ENCODE measurements around the gene ATP9B.

ATP9B gene

DNA sequence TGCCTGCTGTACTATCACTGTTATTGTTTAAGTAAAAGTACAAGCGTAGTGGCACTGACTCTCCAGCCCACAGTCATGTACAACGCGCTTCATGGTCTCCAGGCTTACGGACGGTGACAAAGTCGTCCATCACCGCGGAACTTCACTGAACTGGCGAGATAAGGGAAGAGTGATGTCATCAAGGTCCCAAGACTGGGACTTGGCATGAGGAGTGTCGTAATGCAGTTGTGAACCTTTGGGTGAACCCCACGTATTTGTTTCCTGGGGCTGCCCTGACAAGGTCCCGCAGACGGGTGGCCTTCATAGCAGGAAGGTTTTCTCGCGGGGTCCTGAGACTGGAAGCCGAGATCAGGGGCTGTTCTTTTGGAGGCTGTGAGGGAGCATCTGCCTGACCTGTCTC is 343.8 kb downstream of the ATP9B start:
- DNase-seq (ENCODE audit: low read depth), result no peak

DNA sequence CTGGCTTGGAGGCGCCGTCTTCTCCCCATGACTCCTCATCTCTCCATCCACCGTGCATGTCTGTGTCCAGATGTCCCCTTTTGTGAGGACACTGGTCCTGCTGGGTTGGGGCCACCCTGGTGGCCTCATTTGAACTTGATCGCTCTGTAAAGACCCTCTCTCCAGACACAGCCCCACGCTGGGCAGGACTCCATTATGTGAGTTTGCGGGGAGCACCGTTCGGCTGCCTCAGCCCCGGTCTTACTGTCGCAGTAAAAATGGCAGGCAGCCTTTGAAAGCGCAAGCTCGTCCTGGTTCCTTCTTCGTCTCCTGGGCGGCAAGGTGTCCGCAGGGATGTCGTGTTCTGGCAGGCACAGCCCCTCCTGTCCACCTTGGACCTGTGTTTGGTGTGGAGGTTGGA is 344.2 kb downstream of the ATP9B start:
- no peak for DNase-seq (ENCODE audit: low read depth)

DNA sequence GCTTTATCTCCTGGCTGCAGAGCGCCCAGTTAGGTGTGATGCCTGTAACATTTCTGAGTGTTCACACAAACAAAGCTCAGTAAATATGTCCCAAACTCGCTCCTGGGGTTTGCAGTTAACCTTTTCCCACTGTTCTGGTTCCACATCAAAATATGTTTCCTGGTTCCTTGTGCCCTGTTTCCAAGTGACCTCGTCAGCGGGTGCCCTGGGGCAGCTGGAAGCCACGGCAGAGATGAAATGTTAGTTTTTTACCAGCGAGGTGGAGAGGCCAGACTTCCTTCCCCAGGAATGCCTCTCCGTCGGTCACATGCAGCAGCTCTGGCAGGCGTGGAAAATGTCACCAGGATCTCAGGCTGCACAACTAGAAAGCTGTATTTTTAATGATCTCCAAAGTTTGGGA is 344.7 kb downstream of the ATP9B start:
- no peak for DNase-seq (ENCODE audit: low read depth)

DNA sequence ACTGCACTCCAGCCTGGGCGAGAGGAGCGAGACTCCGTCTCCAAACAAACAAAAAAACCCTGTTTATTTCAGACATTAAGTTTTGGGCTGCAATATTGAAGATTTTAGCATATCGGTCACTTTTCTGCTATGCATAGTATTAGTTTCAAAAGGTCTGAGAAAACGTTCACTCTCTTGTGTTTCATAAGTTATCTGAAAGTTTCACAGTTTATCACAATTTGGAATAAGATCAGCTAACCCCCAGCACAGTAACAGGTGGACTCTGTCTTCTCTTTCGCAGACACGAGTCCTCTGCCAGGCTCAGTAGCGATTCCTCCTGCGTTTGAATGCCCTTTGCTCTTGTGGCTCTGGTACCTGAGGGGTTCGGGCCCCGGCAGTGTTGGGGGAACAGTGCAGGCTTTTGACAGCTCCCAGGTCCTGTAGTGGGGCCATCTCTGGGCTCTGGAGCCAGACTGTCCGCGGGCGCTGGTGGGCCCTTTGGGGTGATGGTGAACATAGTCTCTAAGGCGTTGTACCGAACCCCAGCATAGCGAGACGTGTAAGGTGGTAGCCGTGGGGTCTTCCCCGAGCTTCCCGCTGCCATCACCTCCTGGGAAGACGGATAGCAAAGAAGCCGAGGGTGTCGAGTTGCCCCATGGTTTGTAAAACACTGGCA is 347.0 kb downstream of the ATP9B start:
- DNase-seq (ENCODE audit: low read depth), result no peak

DNA sequence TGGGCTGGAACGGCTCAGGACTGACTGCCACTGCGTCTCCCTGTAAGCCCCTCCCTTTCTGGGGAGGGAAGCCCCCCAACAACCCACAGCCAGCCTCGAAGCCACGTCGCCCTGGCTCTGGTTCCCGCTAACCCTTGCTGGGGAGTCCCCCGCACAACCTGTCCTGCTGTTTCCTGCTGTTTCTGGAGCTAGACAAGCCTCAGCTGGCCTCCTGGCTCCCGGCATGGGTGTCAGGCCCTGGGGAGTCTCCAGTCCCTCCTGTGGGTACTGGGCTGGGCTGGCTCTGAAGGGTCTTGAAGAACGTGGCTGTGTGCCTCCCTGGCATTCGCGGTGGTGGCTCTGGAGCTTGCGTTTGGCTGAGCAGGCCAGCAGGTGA is 347.5 kb downstream of the ATP9B start:
- no peak for DNase-seq (ENCODE audit: low read depth)

DNA sequence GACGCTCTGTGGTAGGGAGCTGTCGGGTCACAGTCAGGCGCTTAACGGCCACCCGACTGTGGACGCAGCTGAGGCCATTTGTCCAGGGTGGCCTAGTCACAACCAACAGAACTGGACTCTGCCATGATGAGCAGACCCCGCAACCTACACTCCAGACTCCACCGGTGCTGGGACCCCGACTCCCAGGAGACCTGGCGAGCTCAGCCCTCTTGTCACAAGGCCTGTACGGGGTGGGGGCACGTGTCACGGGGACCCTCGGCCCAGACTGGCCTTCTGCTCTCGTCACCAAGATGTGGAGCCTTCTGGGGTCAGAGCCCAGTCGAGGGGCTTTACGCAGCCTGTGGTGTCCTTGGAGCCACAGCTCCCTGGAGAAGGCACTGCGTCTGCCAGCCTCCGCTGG is 349.0 kb downstream of the ATP9B start:
- no peak for DNase-seq (ENCODE audit: low read depth)

DNA sequence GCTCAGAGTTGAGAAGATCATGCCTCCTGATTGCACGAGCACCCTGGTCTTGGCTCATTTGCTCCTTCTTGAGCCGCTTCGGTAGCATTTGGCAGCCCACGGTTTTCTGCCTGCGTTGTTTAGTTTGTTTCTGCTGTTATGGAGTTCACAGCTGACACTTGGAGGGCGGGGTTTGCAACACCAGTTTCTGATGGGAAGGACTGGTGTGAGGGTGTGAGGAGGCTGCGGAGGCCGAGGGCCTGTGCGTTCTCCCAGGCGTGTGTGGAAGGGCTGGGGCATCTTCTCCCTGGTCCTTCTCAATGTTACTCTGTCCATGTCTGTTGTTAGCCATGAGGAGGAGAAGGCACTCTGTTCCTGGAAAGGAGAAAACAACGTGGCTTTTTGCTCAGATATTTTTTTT is 349.4 kb downstream of the ATP9B start:
- DNase-seq (ENCODE audit: low read depth), result no peak

DNA sequence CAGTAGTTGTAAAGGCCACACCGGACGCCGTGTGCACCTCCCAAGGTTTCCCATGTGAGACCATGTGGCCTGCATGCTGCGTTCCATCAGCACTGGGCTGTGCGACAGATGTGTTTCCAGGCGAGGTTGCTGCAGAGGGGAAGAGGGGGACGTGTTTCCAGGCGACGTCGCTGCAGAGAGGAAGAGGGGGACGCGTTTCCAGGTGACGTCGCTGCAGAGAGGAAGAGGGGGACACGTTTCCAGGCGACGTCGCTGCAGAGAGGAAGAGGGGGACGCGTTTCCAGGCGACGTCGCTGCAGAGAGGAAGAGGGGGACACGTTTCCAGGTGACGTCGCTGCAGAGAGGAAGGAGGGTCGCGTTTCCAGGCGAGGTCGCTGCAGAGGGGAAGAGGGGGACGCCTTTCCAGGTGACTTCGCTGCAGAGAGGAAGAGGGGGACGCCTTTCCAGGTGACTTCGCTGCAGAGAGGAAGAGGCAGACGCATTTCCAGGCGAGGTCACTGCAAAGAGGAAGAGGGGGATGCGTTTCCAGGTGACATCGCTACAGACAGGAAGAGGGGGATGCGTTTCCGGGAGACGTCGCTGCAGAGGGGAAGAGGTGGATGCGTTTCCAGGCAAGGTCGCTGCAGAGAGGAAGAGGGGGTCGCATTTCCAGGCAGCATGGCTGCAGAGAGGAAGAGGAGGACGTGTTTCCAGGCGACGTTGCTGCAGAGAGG is 351.0 kb downstream of the ATP9B start:
- no peak for DNase-seq (ENCODE audit: low read depth)

DNA sequence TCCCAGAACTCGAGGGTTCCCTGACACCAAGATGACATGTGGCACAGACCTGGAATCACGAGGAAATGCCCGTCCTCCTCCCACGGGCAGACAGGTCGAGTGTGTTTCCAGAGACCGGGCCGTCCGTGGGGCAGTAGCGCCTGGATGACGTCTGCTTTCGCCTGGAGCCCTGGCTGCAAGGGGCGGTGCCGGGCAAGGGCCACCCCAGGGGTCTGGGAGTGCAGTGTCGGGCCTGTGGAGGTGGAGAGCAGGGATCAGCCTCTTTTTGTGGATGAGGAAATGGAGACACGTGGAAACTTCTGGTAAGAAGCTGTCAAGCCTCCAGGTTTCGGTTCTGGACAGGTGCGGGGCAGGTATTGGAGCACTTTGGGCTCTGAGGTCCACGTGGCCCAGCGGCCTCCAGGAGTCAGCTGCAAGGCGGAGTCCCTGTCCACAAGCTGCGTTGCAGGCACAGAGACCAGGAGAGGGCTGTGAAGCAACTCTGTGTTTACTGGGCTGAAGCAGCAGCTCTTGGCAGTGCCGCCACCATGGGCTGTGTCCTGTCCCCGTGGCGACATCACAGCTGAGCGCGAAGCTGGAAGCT is 352.2 kb downstream of the ATP9B start:
- DNase-seq (ENCODE audit: low read depth), result no peak

DNA sequence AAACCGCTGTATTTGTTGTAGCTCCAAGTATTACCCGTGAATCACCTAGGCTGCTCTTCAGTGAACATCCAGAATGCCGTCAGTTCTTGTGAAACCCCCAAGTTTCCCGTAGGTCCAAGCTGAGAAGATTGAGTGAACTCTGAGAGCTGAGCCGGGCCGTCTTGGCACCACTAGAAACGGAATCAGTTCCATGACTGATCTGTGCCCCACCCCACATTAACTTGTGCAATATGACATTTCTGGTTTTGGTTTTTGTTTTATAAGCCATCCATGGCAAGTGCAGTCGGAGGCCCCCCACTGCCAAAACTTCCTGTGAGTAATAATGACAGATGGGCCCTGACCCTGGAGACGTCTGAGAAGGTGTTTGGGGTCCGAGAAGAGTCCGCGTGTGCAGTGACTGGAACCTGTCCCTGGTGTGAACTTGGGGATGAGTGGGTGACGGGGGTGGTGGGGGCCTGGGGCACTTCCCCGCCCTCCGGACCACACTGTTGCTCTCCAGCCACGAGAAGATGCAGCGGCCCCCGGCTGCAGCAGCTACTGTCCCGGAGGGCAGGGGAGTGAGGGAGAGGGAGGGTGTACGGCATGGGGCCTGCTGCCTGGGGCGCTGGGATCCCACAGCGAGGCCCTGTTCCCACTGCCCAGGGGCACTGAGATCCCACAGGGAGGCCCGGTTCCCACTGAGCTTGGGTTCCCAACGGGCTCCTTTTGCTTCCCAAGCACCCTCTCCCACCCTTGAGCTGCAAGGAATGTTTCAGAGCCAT is 353.0 kb downstream of the ATP9B start:
- DNase-seq (ENCODE audit: low read depth), result no peak

DNA sequence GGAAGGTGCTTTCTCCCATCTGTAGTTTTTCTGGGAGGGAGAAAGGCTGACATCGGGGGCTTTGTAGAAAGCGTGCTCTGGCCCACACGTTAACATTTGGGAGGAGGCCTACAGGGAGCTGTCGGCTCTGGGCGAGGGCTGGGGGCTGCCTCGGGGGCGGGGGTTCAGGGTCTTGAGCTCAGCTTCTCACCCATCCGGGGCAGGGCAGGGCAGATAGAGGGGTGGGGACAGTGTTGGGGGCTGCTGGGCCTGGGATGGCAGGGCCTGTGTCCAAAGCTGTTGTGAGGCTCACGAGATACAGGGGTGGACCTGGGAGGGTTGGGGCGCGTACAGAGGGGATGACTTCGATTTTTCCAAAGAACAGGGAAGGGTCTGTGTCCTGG is 353.6 kb downstream of the ATP9B start:
- DNase-seq (ENCODE audit: low read depth), result no peak

DNA sequence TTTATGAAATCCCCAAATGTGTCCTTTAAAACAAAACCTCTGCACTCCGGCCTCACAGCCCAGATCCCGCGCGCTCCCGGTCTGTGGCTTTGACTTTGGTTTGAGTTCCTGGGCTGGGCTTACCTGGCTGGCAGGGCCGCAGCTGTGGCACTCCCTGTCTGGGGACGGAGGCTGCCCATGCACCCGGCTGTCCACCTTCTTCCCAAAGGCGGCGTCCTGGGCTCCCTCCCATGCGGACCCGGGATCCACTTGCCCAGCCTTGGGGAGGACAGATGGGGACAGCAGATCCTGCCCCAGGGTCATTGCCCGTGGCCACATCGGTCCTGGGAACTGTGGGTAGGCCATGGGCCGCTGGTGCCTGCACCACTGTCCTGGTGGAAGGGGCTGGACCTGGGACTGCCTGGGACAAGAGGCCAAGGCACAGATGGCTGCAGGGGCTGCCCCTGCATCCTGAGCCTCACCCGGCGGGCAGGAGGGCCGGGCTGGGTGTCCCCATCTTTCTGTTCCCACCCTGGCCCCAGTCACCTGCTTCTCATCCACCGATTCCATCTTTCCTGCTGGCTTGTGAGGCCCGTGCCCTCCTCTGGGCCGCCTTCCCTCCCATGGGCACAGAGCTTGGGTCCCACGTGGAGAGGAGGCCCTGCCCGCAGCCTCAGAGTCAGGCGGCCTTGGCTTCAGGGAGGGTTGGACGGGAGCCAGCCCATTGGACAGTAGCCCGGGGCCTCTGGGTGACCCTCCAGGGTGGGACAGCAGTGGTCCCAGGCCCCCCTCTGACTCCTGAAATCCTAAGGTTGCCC is 354.2 kb downstream of the ATP9B start:
- no peak for DNase-seq (ENCODE audit: low read depth)

DNA sequence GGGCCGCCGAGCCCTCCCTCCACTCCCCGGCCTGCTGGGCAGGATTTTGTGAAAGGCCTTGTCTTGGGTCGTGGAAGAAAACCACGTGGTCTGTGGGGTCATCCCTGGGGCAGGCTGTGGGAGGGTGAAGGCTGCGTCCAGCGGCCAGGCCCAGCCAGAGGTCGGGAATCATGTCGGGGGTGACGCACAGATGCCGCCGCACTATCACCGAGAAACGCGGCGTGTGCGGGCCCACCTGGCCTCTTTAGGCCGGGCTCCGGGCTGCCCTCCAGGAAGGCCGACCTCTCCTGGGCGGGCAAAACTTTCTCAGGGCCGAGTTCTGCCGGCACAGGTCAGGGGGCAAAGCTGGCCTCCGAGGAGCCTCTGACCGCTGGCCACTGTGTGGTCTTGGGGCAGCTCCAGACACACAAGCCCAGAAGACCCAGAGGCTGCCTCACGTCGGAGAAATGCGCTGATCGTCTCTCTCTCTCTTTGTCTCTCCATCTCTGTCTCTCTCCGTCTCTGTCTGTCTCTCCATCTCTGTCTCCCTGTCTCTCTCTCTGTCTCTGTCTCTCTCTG is 354.9 kb downstream of the ATP9B start:
- DNase-seq (ENCODE audit: low read depth), result no peak

DNA sequence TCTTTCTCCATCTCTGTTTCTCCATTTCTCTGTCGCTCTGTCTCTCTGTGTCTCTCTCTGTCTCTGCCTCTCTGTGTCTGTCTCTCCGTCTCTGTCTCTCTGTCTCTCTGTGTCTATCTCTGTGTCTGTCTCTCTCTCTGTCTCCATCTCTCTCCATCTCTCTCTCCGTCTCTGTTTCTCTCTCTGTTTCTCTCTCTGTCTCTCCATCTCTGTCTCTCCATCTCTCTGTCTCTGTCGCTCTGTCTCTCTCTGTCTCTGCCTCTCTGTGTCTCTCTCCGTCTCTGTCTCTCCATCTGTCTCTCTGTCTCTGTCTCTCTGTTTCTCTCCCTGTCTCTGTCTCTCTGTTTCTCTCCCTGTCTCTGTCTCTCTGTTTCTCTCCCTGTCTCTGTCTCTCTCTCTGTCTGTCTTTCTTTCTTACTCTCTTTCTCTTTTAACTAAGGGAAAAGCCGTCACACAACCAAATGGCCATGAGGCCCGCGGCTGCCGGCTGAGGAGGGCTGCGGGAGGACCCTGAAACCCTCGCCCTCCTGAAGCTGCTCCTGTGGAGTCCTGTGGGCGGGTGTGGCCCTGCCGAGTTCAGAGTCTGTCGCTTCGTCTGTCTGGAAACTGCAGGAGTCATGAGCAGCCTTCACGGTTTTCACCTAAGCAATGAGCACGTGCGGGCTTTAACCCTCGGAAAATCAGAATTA is 355.8 kb downstream of the ATP9B start:
- no peak for DNase-seq (ENCODE audit: low read depth)

DNA sequence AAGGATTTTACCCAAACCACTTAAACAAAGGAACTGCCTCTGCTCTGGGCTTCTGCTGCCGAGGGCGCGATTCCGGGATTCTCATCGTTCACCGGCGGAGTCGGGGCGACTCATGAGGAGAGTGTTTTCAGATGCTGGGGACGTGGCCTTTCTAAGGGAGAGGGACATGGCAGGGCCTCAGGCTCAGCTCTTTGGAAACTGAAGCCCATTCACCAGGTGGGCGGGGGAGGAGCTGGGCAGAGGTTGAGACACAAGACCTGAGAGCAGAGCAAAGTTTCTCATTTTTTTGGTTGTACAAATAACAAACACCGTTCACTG is 356.3 kb downstream of the ATP9B start:
- DNase-seq (ENCODE audit: low read depth), result no peak

DNA sequence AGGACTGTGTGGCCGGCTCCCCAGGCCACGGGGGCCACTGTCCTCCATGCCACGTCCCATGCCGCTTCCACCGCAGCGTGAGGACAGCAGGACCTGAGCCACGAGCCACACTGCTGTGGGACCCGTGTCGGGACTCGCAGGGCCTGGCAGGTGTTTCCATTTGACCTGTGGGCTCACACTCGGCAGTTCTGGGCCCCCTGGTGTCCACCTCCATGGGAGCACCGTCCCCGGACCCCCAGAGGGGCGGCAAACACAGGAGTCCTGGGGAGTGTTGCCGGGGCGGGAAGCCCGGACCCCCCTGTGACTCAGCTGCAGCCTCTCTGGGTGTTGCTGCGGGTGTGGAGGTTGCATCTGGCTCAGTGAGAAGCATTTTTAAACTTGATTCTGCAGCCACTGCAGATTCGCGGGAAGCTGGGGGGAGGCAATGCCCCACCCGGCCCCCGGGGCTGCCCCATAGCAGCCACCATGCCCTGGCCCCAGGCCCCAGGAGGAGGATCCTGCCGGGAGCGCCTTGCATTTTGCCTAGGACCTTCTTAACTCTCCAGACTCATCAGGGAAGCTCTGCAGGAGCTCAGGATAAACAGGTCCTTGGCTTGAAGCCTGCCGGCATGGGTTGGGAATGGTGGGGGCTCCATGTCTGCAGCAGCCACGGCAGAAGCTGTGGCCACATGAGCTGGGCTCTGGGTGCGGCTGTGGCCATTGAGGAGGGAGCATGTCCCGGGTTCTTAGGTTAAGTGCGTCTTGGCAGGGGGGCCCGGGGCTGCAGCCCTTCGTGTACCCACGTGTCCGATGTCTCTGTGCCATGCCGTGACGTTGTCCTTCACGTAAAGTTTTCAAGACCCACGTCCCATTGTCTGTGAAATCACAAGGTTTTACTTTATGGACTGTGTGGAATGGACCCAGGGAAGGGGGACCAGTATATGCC is 357.4 kb downstream of the ATP9B start:
- no peak for DNase-seq (ENCODE audit: low read depth)

DNA sequence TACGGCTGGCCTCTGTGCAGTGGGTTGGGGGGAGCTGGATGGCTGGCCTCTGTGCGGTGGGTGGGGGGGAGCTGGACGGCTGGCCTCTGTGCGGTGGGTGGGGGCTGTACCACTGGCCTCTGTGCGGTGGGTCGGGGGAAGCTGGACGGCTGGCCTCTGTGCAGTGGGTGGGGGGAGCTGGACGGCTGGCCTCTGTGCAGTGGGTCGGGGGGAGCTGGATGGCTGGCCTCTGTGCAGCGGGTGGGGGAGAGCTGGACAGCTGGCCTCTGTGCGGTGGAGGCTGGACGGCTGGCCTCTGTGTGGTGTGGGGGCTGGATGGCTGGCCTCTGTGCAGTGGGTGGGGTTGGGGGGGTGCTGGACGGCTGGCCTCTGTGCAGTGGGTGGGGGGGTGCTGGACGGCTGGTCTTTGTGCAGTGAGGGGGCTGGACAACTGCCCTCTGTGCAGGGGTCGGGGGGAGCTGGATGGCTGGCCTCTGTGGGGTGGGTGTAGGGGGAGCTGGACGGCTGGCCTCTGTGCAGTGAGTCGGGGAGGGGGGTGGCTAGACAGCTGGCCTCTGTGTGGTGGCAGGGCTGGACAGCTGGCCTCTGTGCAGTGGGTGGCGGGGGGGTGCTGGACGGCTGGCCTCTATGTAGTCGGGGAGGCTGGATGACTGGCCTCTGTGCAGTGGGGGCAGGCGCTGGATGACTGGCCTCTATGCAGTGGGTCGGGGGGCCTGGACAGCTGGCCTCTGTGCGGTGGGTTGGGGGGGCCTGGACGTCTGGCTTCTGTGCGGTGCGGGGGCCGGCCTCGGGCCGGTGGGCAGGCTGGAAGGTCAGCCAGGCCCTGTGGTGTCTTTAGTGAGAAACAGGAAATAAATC is 358.4 kb downstream of the ATP9B start:
- DNase-seq (ENCODE audit: low read depth), result no peak
